ENCODE data around the gene CENPX.

CENPX gene

GRCh38 chr17:81976332-81977210 is 46.1 kb downstream of the CENPX start:
- no peak for DNase-seq

- DNase-seq: no peak
Observed at GRCh38 chr17:81973432-81973831, 49.2 kb downstream of the CENPX start.

GRCh38 chr17:81968850-81969812 is 53.5 kb downstream of the CENPX start:
- DNase-seq: no peak

Measured in NK-92 treated with Interleukin-12 subunit alpha and Interleukin-12 subunit beta, amount 100 ng/mL, for 24 hours (cell line).